CD4-positive, alpha-beta memory T cell (primary cell): ENCODE results near the gene AGAP1. TPM values are rescaled to one million over a fixed set of nuclear protein-coding genes. Genes with fewer than 3 reads are reported as not detected.
A peak's percentile ranks its signal among the peaks of the same experiment; 100 is the strongest.

Experiments
- CTCF ChIA-PET: fragments of 350-600 bp; sonication (Branson Sonifier 250); formaldehyde crosslinking; loops from one replicate; lab custom pipeline; 2021; ENCODE audit warnings: inconsistent platforms; ENCODE audit not compliant: partially characterized antibody; lab: Charles Lee
- POLR2A ChIA-PET: fragments of 350-600 bp; sonication (Branson Sonifier 250); formaldehyde crosslinking; loops from one replicate; lab custom pipeline; 2021; ENCODE audit not compliant: partially characterized antibody; lab: Charles Lee
- DNase-seq, 5 donors: peaks; one replicate each; pipeline versions ENCODE4 v3.0.0 to v3.0.0-alpha.2; 2020 to 2022; ENCODE audit warnings: mixed read lengths in 1 of 5
- H3K27ac ChIP-seq: one replicate; pipeline ENCODE4 v1.7.0; 2013; ENCODE audit warnings: low read depth, low read length
- H3K27me3 ChIP-seq: 2 replicates; pipeline ENCODE4 v1.7.0; 2013; ENCODE audit warnings: mild to moderate bottlenecking, low read length, moderate library complexity; ENCODE audit not compliant: insufficient read depth
- H3K36me3 ChIP-seq: 2 replicates; pipeline ENCODE4 v1.7.0; 2013; ENCODE audit warnings: mild to moderate bottlenecking, low read length, moderate library complexity; ENCODE audit not compliant: insufficient read depth
- H3K4me1 ChIP-seq: 2 replicates; pipeline ENCODE4 v1.7.0; 2013; ENCODE audit warnings: mild to moderate bottlenecking, low read length, moderate library complexity; ENCODE audit not compliant: insufficient read depth
- H3K4me3 ChIP-seq, 2 donors: one replicate each; pipeline ENCODE4 v1.7.0; 2013; ENCODE audit warnings: low read length in 2 of 2, mild to moderate bottlenecking in 1 of 2
- H3K9me3 ChIP-seq, 2 donors: one replicate each; pipeline ENCODE4 v1.7.0; 2013; ENCODE audit warnings: low read length in 2 of 2, control low read depth in 1 of 2; ENCODE audit not compliant: control insufficient read depth in 1 of 2
- H3K27ac Mint-ChIP-seq, 7 donors: one replicate each; pipeline ENCODE4 v1.8.0; 2020 to 2021; ENCODE audit warnings: mixed read lengths in 7 of 7, mild to moderate bottlenecking in 6 of 7, inconsistent platforms in 3 of 7, moderate library complexity in 3 of 7
- H3K27me3 Mint-ChIP-seq, 2 donors: one replicate each; pipeline ENCODE4 v1.8.0; 2020 to 2021; ENCODE audit warnings: mixed read lengths in 2 of 2
- H3K36me3 Mint-ChIP-seq, 2 donors: one replicate each; pipeline ENCODE4 v1.8.0; 2020 to 2021; ENCODE audit warnings: mixed read lengths in 2 of 2, inconsistent platforms in 1 of 2, mild to moderate bottlenecking in 1 of 2
- H3K4me1 Mint-ChIP-seq, 4 donors: one replicate each; pipeline ENCODE4 v1.8.0; 2020 to 2021; ENCODE audit warnings: mixed read lengths in 4 of 4, mild to moderate bottlenecking in 1 of 4
- H3K4me3 Mint-ChIP-seq, 8 donors: one replicate each; pipeline ENCODE4 v1.8.0; 2020 to 2021; ENCODE audit warnings: mixed read lengths in 8 of 8, mild to moderate bottlenecking in 7 of 8, moderate library complexity in 6 of 8, inconsistent platforms in 3 of 8
- H3K9me3 Mint-ChIP-seq, 8 donors: one replicate each; pipeline ENCODE4 v1.8.0; 2020 to 2021; ENCODE audit warnings: mixed read lengths in 8 of 8, mild to moderate bottlenecking in 5 of 8, inconsistent platforms in 3 of 8, moderate library complexity in 1 of 8
- intact Hi-C: fragments of 100-400 bp; cut with micrococcal nuclease; formaldehyde crosslinking; loops from one replicate; pipeline ENCODE4 v1.15.1; 2023
- polyA plus RNA-seq, 2 donors: library from polyadenylated mRNA; unstranded; fragments of 300-500 nt; fragmentation: Illumina TruSeq; gene quantifications; one replicate each; pipeline ENCODE4 v1.2.3, GENCODE V29; 2021
- total RNA-seq, 2 experiments: library from RNA; stranded (reverse); gene quantifications; one replicate each; pipeline ENCODE4 v1.2.3, GENCODE V29; 2021

Gene AGAP1
- total and polyA plus RNA-seq, 4 experiments from 2014 or later, result 0.24 to 2.9 (median 1.9) TPM

GRCh38 chr2:235848055-235848454 lies 354.2 kb downstream of the AGAP1 start:
- H3K4me1 ChIP-seq, result no peaks in the 10 kb centered on the region
- H3K27me3 ChIP-seq, result no peaks in the 10 kb centered on the region
- Mint-ChIP-seq H3K9me3 (peaks cover 0 to 1% (median 0%) of the 10 kb centered on the region in 8 donors), H3K27me3 (peaks cover 0 to 7% of the 10 kb centered on the region in 2 donors), H3K4me3 (no peak overlapping the region), H3K36me3 (no peaks in the 10 kb centered on the region), H3K4me1 (no peaks in the 10 kb centered on the region), H3K27ac (no peak overlapping the region)
- no peak overlapping the region for H3K4me3 ChIP-seq
- intact Hi-C loops, result no loop called here
- H3K36me3 ChIP-seq, result no peaks in the 10 kb centered on the region
- no peaks in the 10 kb centered on the region for H3K9me3 ChIP-seq
- no peak overlapping the region for H3K27ac ChIP-seq
- CTCF ChIA-PET, result no interaction called here
- POLR2A ChIA-PET, result no interaction called here
- no peak for DNase-seq

GRCh38 chr2:235848946-235849345 lies 355.1 kb downstream of the AGAP1 start:
- Mint-ChIP-seq H3K4me3 (no peak overlapping the region), H3K27me3 (peaks cover 0 to 7% of the 10 kb centered on the region in 2 donors), H3K27ac (peak overlapping the region in 1 of 7 donors; percentile 48), H3K9me3 (peaks cover 0 to 1% (median 0%) of the 10 kb centered on the region in 8 donors), H3K4me1 (no peaks in the 10 kb centered on the region), H3K36me3 (no peaks in the 10 kb centered on the region)
- no peaks in the 10 kb centered on the region for H3K9me3 ChIP-seq
- H3K4me1 ChIP-seq, result no peaks in the 10 kb centered on the region
- DNase-seq, result no peak
- POLR2A ChIA-PET, result no interaction called here
- intact Hi-C loops, result no loop called here
- CTCF ChIA-PET, result no interaction called here
- H3K4me3 ChIP-seq, result no peak overlapping the region
- H3K27ac ChIP-seq, result no peak overlapping the region
- H3K27me3 ChIP-seq, result no peaks in the 10 kb centered on the region
- no peaks in the 10 kb centered on the region for H3K36me3 ChIP-seq

GRCh38 chr2:235849489-235849888 lies 355.6 kb downstream of the AGAP1 start:
- no peaks in the 10 kb centered on the region for H3K36me3 Mint-ChIP-seq
- CTCF ChIA-PET, result no interaction called here
- no peak overlapping the region for H3K4me3 Mint-ChIP-seq

GRCh38 chr2:235850289-235850688 lies 356.4 kb downstream of the AGAP1 start:
- CTCF ChIA-PET, result no interaction called here
- H3K4me3 Mint-ChIP-seq, result no peak overlapping the region
- peaks cover 0 to 3% (median 0%) of the 10 kb centered on the region in 8 donors for H3K9me3 Mint-ChIP-seq
- Histone ChIP-seq H3K27me3 (no peaks in the 10 kb centered on the region), H3K9me3 (no peaks in the 10 kb centered on the region), H3K36me3 (no peaks in the 10 kb centered on the region), H3K27ac (no peak overlapping the region), H3K4me1 (no peaks in the 10 kb centered on the region), H3K4me3 (no peak overlapping the region)
- no peaks in the 10 kb centered on the region for H3K4me1 Mint-ChIP-seq
- peaks cover 0 to 3% of the 10 kb centered on the region in 2 donors for H3K27me3 Mint-ChIP-seq
- no peak for DNase-seq
- POLR2A ChIA-PET, result no interaction called here
- no peak overlapping the region for H3K27ac Mint-ChIP-seq
- intact Hi-C loops, result no loop called here
- no peaks in the 10 kb centered on the region for H3K36me3 Mint-ChIP-seq

More at GRCh38 chr2:235849489-235849888, 355.6 kb downstream of the AGAP1 start:
- intact Hi-C loops, result no loop called here
- Mint-ChIP-seq H3K9me3 (peaks cover 0 to 3% (median 0%) of the 10 kb centered on the region in 8 donors), H3K4me1 (no peaks in the 10 kb centered on the region), H3K27ac (peak overlapping the region in 1 of 7 donors; percentile 86), H3K27me3 (peaks cover 0 to 6% of the 10 kb centered on the region in 2 donors)
- Histone ChIP-seq H3K4me3 (no peak overlapping the region), H3K9me3 (no peaks in the 10 kb centered on the region), H3K27ac (no peak overlapping the region), H3K27me3 (no peaks in the 10 kb centered on the region), H3K4me1 (no peaks in the 10 kb centered on the region), H3K36me3 (no peaks in the 10 kb centered on the region)
- DNase-seq, result no peak
- POLR2A ChIA-PET, result no interaction called here

- H3K27ac ChIP-seq, result no peak overlapping the region
- H3K27me3 Mint-ChIP-seq, result no peaks in the 10 kb centered on the region
- no peaks in the 10 kb centered on the region for H3K4me1 Mint-ChIP-seq
- no peak for DNase-seq
- no peaks in the 10 kb centered on the region for H3K27me3 ChIP-seq
- no peak overlapping the region for H3K27ac Mint-ChIP-seq
- H3K9me3 Mint-ChIP-seq, result peaks cover 0 to 3% (median 0%) of the 10 kb centered on the region in 8 donors
- no peaks in the 10 kb centered on the region for H3K9me3 ChIP-seq
- no peak overlapping the region for H3K4me3 Mint-ChIP-seq
- intact Hi-C loops, result no loop called here
- H3K4me3 ChIP-seq, result no peak overlapping the region
- no peaks in the 10 kb centered on the region for H3K36me3 ChIP-seq
- CTCF ChIA-PET, result no interaction called here
- POLR2A ChIA-PET, result no interaction called here
- H3K4me1 ChIP-seq, result no peaks in the 10 kb centered on the region
- H3K36me3 Mint-ChIP-seq, result no peaks in the 10 kb centered on the region
Measured at GRCh38 chr2:235850771-235851551, 357.1 kb downstream of the AGAP1 start.

GRCh38 chr2:235851828-235852525 lies 358.1 kb downstream of the AGAP1 start:
- no peaks in the 10 kb centered on the region for H3K9me3 ChIP-seq
- no peak for DNase-seq
- no peak overlapping the region for H3K4me3 ChIP-seq
- Mint-ChIP-seq H3K36me3 (no peaks in the 10 kb centered on the region), H3K27ac (no peak overlapping the region), H3K4me3 (no peak overlapping the region), H3K27me3 (no peaks in the 10 kb centered on the region), H3K4me1 (no peaks in the 10 kb centered on the region), H3K9me3 (peaks cover 0 to 3% (median 0%) of the 10 kb centered on the region in 8 donors)
- H3K4me1 ChIP-seq, result no peaks in the 10 kb centered on the region
- H3K27me3 ChIP-seq, result no peaks in the 10 kb centered on the region
- CTCF ChIA-PET, result no interaction called here
- no peak overlapping the region for H3K27ac ChIP-seq
- no peaks in the 10 kb centered on the region for H3K36me3 ChIP-seq
- POLR2A ChIA-PET, result no interaction called here
- intact Hi-C loops, result no loop called here

- no peak overlapping the region for H3K4me3 Mint-ChIP-seq
- peaks cover 0 to 3% (median 0%) of the 10 kb centered on the region in 8 donors for H3K9me3 Mint-ChIP-seq
- Histone ChIP-seq H3K27me3 (no peaks in the 10 kb centered on the region), H3K4me3 (no peak overlapping the region), H3K4me1 (no peaks in the 10 kb centered on the region), H3K27ac (no peak overlapping the region), H3K36me3 (no peaks in the 10 kb centered on the region), H3K9me3 (no peaks in the 10 kb centered on the region)
- H3K36me3 Mint-ChIP-seq, result no peaks in the 10 kb centered on the region
- no peaks in the 10 kb centered on the region for H3K27me3 Mint-ChIP-seq
- H3K4me1 Mint-ChIP-seq, result no peaks in the 10 kb centered on the region
- intact Hi-C loops, result no loop called here
- H3K27ac Mint-ChIP-seq, result no peak overlapping the region
- ChIA-PET POLR2A (no interaction called here), CTCF (no interaction called here)
- no peak for DNase-seq
Measured at GRCh38 chr2:235852526-235852920, 358.7 kb downstream of the AGAP1 start.
